NCI-H1417 (cell line): ENCODE results near the gene HBA1.
"Not testable (repeated sequence)": the region's sequence is repeated elsewhere in the genome, so short reads cannot be mapped to it uniquely, and the experiment has no call there.

ENCODE experiments used
- DNase-seq, 3 experiments: peaks; one replicate each; lab custom pipeline; 2025; lab: John Stamatoyannopoulos, UW

Gene HBA1

GRCh38 chr16:203246-203645 is 26.8 kb downstream of the HBA1 start:
- DNase-seq, result no peak

GRCh38 chr16:204046-204445 is 27.6 kb downstream of the HBA1 start:
- not testable (repeated sequence) for DNase-seq

- not testable (repeated sequence) for DNase-seq
Measured at GRCh38 chr16:209359-209758, 32.9 kb downstream of the HBA1 start.

GRCh38 chr16:211631-212180 is 35.2 kb downstream of the HBA1 start:
- not testable (repeated sequence) for DNase-seq

- no peak for DNase-seq
Measured at GRCh38 chr16:212999-213398, 36.5 kb downstream of the HBA1 start.

GRCh38 chr16:220021-220420 is 43.5 kb downstream of the HBA1 start:
- DNase-seq, result no peak
